Suprapubic skin (tissue), 4 donors: Measurements from ENCODE around the gene CYTH1. TPM values are rescaled to one million over a fixed set of nuclear protein-coding genes. Genes with fewer than 3 reads are reported as not detected.

Experiments
- DNase-seq, 2 donors: peaks; one replicate each; pipeline ENCODE4 v3.0.0-alpha.2; 2019; ENCODE audit warnings: low spot score in 2 of 2
- H3K27ac ChIP-seq: fragments of 200-600 bp; sonication (generic); one replicate; pipeline ENCODE4 v1.5.1; 2019
- H3K27me3 ChIP-seq: fragments of 200-600 bp; sonication (generic); one replicate; pipeline ENCODE4 v1.5.1; 2019
- H3K36me3 ChIP-seq: fragments of 200-600 bp; sonication (generic); one replicate; pipeline ENCODE4 v1.5.1; 2019
- H3K4me1 ChIP-seq: fragments of 200-600 bp; sonication (generic); one replicate; pipeline ENCODE4 v1.5.1; 2019
- H3K4me3 ChIP-seq: fragments of 200-600 bp; sonication (generic); one replicate; pipeline ENCODE4 v1.5.1; 2019; ENCODE audit warnings: mild to moderate bottlenecking
- H3K9me3 ChIP-seq: fragments of 200-600 bp; sonication (generic); one replicate; pipeline ENCODE4 v1.5.1; 2019
- CTCF ChIP-seq, 2 donors: fragments of 200-600 bp in 1 of 2; fragments of 450-650 bp in 1 of 2; sonication (generic) in 1 of 2; IDR thresholded peaks; one replicate each; pipeline ENCODE4 v1.5.1; 2016 to 2019; ENCODE audit warnings: antibody characterized with exemption in 2 of 2, mild to moderate bottlenecking in 1 of 2, moderate library complexity in 1 of 2
- EP300 ChIP-seq: sonication (generic); formaldehyde crosslinking; IDR thresholded peaks from one replicate; pipeline ENCODE4 v1.6.1; 2017; ENCODE audit warnings: antibody characterized with exemption
- POLR2A ChIP-seq, 2 donors: fragments of 450-650 bp; IDR thresholded peaks; one replicate each; pipeline ENCODE4 v1.6.1; 2017; ENCODE audit warnings: antibody characterized with exemption in 2 of 2, mild to moderate bottlenecking in 2 of 2, moderate library complexity in 2 of 2
- POLR2AphosphoS5 ChIP-seq, 3 donors: sonication (generic); formaldehyde crosslinking; IDR thresholded peaks; one replicate each; pipeline ENCODE4 v1.6.1; 2017; ENCODE audit warnings: antibody characterized with exemption in 3 of 3
- WGBS: methylation state at CpG from one replicate; pipeline ENCODE4 v1.1.5; 2018; 5-methylcytosine and 5-hydroxymethylcytosine counted together
- total RNA-seq, 4 donors: library from RNA; depleted of rRNA; stranded (reverse); fragments of >200 nt; gene quantifications; one replicate each; pipeline ENCODE4 v1.1.0, GENCODE V29; 2016

CYTH1 gene
- total RNA-seq, 4 donors from 2014 or later = 57.6 to 88.6 (median 74.9) TPM

- DNase-seq = no peak
- H3K36me3 ChIP-seq = no peaks in the 10 kb centered on the region
- no peaks in the 10 kb centered on the region for H3K9me3 ChIP-seq
- H3K27me3 ChIP-seq = peaks cover 3% of the 10 kb centered on the region
- 97% methylated on average over 6 of the region's 6 CpGs for WGBS
- H3K4me1 ChIP-seq = no peaks in the 10 kb centered on the region
- H3K4me3 ChIP-seq = no peak overlapping the region
- TF ChIP-seq POLR2A (IDR thresholded peaks at IDR 0.05) = no peak
- TF ChIP-seq POLR2AphosphoS5 (IDR thresholded peaks at IDR 0.05) = no peak
- TF ChIP-seq CTCF (IDR thresholded peaks at IDR 0.05) = no peak
- TF ChIP-seq EP300 = no peak
- H3K27ac ChIP-seq = no peak overlapping the region
Observed at GRCh38 chr17:78641243-78641642, 140.8 kb downstream of the CYTH1 start.

- Histone ChIP-seq H3K36me3 (no peaks in the 10 kb centered on the region), H3K9me3 (no peaks in the 10 kb centered on the region), H3K4me3 (no peak overlapping the region), H3K27me3 (peaks cover 3% of the 10 kb centered on the region), H3K27ac (no peak overlapping the region), H3K4me1 (no peaks in the 10 kb centered on the region)
- TF ChIP-seq EP300 = no peak
- no peak for TF ChIP-seq CTCF (IDR thresholded peaks at IDR 0.05)
- no peak for TF ChIP-seq POLR2AphosphoS5 (IDR thresholded peaks at IDR 0.05)
- TF ChIP-seq POLR2A (IDR thresholded peaks at IDR 0.05) = no peak
- 71% methylated on average over 4 of the region's 4 CpGs for WGBS
- DNase-seq = no peak
Observed at GRCh38 chr17:78640700-78641099, 141.4 kb downstream of the CYTH1 start.

- Histone ChIP-seq H3K27me3 (no peaks in the 10 kb centered on the region), H3K9me3 (no peaks in the 10 kb centered on the region), H3K36me3 (no peaks in the 10 kb centered on the region), H3K4me3 (no peak overlapping the region), H3K4me1 (no peaks in the 10 kb centered on the region), H3K27ac (no peak overlapping the region)
- TF ChIP-seq EP300 (no peak), CTCF (IDR thresholded peaks at IDR 0.05) (no peak), POLR2A (IDR thresholded peaks at IDR 0.05) (no peak), POLR2AphosphoS5 (IDR thresholded peaks at IDR 0.05) (no peak)
- 89% methylated on average over 16 of the region's 16 CpGs for WGBS
- DNase-seq = no peak
Observed at GRCh38 chr17:78637643-78638420, 144.2 kb downstream of the CYTH1 start.

- H3K9me3 ChIP-seq = no peaks in the 10 kb centered on the region
- 89% methylated on average over 11 of the region's 11 CpGs for WGBS
- no peaks in the 10 kb centered on the region for H3K36me3 ChIP-seq
- H3K4me3 ChIP-seq = no peak overlapping the region
- no peak overlapping the region for H3K27ac ChIP-seq
- TF ChIP-seq EP300 (no peak), POLR2AphosphoS5 (IDR thresholded peaks at IDR 0.05) (no peak), POLR2A (IDR thresholded peaks at IDR 0.05) (no peak), CTCF (IDR thresholded peaks at IDR 0.05) (no peak)
- DNase-seq = no peak
- no peaks in the 10 kb centered on the region for H3K4me1 ChIP-seq
- no peaks in the 10 kb centered on the region for H3K27me3 ChIP-seq
Observed at GRCh38 chr17:78637146-78637545, 144.9 kb downstream of the CYTH1 start.

- 82% methylated on average over 4 of the region's 4 CpGs for WGBS
- H3K36me3 ChIP-seq = no peaks in the 10 kb centered on the region
- DNase-seq = no peak
- TF ChIP-seq POLR2AphosphoS5 (IDR thresholded peaks at IDR 0.05) (no peak), POLR2A (IDR thresholded peaks at IDR 0.05) (no peak), EP300 (no peak), CTCF (IDR thresholded peaks at IDR 0.05) (no peak)
- H3K4me1 ChIP-seq = no peaks in the 10 kb centered on the region
- H3K27me3 ChIP-seq = no peaks in the 10 kb centered on the region
- no peak overlapping the region for H3K4me3 ChIP-seq
- H3K9me3 ChIP-seq = no peaks in the 10 kb centered on the region
- H3K27ac ChIP-seq = no peak overlapping the region
Observed at GRCh38 chr17:78634154-78634553, 147.9 kb downstream of the CYTH1 start.
